K562 (cell line): ENCODE data around the gene AFF3. TPM values are rescaled to one million over a fixed set of nuclear protein-coding genes. Genes with fewer than 3 reads are reported as not detected.

ENCODE experiments used
- ATAC-seq: fragments of 200-7000 bp; cut with Tn5 transposase; 3 replicates; pipeline ENCODE4 v1.9.1; 2020; ENCODE audit warnings: moderate library complexity
- BruUV-seq: library from RNA; stranded (reverse); fragments of 400-500 nt; replicated peaks from 2 replicates; lab custom pipeline; 2021; lab: Mats Ljungman, UMichigan
- CTCF ChIA-PET: fragments of 300-600 bp; formaldehyde crosslinking; extraction: SDS; loops from one replicate; lab custom pipeline; 2021; ENCODE audit warnings: low intra/inter-chr PET ratio; lab: Yijun Ruan, JAX
- POLR2A ChIA-PET: fragments of 300-600, 350-650 bp; sonication (Branson Sonifier 250); formaldehyde crosslinking; extraction: SDS; loops from one replicate; lab custom pipeline; 2021; ENCODE audit warnings: antibody characterized with exemption, inconsistent platforms; lab: Yijun Ruan, JAX
- DNase-seq, 4 experiments: peaks; one replicate each; pipeline versions ENCODE4 v3.0.0 to v3.0.0-alpha.2; 2011 to 2018; ENCODE audit warnings: low spot score in 3 of 4, mixed read lengths in 3 of 4; ENCODE audit errors: extremely low read depth in 1 of 4
- FAIRE-seq: peaks from 2 replicates; lab custom pipeline; 2011; peaks lifted over from hg19 to GRCh38; lab: Jason Lieb, UNC
- H2AFZ ChIP-seq: 2 replicates; pipeline ENCODE4 v1.6.0; 2011; ENCODE audit warnings: low read depth, low read length, control low read depth, inconsistent platforms
- H3K27ac ChIP-seq: fragments of 200-600 bp; 3 replicates; pipeline ENCODE4 v1.8.0; 2011; ENCODE audit warnings: low read depth, mild to moderate bottlenecking, control low read depth, inconsistent platforms, low read length, moderate library complexity, mixed read lengths; ENCODE audit errors: extremely low read depth
- H3K27me3 ChIP-seq, 2 experiments: fragments of 300-600 bp in 1 of 2; 2 replicates in 1 of 2; 3 replicates in 1 of 2; pipeline versions ENCODE4 v1.6.0 to v1.8.0; 2011; ENCODE audit warnings: inconsistent platforms in 2 of 2, low read length in 2 of 2, mild to moderate bottlenecking in 1 of 2, mixed read lengths in 1 of 2, moderate library complexity in 1 of 2; ENCODE audit not compliant: control insufficient read depth in 2 of 2, insufficient read depth in 2 of 2
- H3K36me3 ChIP-seq: fragments of 300-600 bp; 3 replicates; pipeline ENCODE4 v1.8.0; 2011; ENCODE audit warnings: mild to moderate bottlenecking, low read length, inconsistent platforms; ENCODE audit not compliant: control insufficient read depth, insufficient read depth
- H3K4me1 ChIP-seq, 2 experiments: fragments of 200-600 bp in 1 of 2; replicated peaks in 1 of 2; 2 replicates in 1 of 2; 3 replicates in 1 of 2; pipeline versions ENCODE4 v1.5.1 to v1.8.0; 2011; ENCODE audit warnings: inconsistent platforms in 2 of 2, low read length in 2 of 2, mild to moderate bottlenecking in 1 of 2, mixed read lengths in 1 of 2, moderate library complexity in 1 of 2; ENCODE audit not compliant: control insufficient read depth in 2 of 2, insufficient read depth in 2 of 2
- H3K4me2 ChIP-seq: 2 replicates; pipeline ENCODE4 v1.6.1; 2011; ENCODE audit warnings: low read length, control low read depth, inconsistent platforms, mixed read lengths; ENCODE audit not compliant: insufficient read depth
- H3K4me3 ChIP-seq: fragments of 200-600 bp; sonication (generic), shearing (Covaris generic); 2 replicates; pipeline ENCODE4 v1.5.1; 2016; ENCODE audit warnings: control low read depth, inconsistent platforms
- H3K79me2 ChIP-seq: fragments of 200-600 bp; 3 replicates; pipeline ENCODE4 v1.8.0; 2011; ENCODE audit warnings: low read length, inconsistent platforms; ENCODE audit not compliant: control insufficient read depth, insufficient read depth
- H3K9ac ChIP-seq, 2 experiments: 2 replicates each; pipeline versions ENCODE4 v1.6.0 to v1.6.1; 2011; ENCODE audit warnings: low read depth in 2 of 2, low read length in 2 of 2, control low read depth in 1 of 2, inconsistent platforms in 1 of 2, mild to moderate bottlenecking in 1 of 2, mixed read lengths in 1 of 2; ENCODE audit not compliant: insufficient read depth in 1 of 2
- H3K9me1 ChIP-seq: one replicate; pipeline ENCODE4 v1.6.0; 2011; ENCODE audit warnings: inconsistent platforms, mild to moderate bottlenecking, low read length, moderate library complexity; ENCODE audit not compliant: control insufficient read depth, insufficient read depth
- H3K9me3 ChIP-seq: replicated peaks from 2 replicates; pipeline ENCODE4 v1.5.1; 2011; ENCODE audit warnings: low read depth, low read length, inconsistent platforms; ENCODE audit not compliant: control insufficient read depth, insufficient read depth
- H4K20me1 ChIP-seq: replicated peaks from 2 replicates; pipeline ENCODE4 v1.6.1; 2011; ENCODE audit warnings: low read length, inconsistent platforms, mixed read lengths; ENCODE audit not compliant: control insufficient read depth, insufficient read depth
- ASH1L ChIP-seq: fragments of 450-650 bp; IDR thresholded peaks from 2 replicates; pipeline ENCODE4 v1.6.1; 2018; ENCODE audit warnings: borderline replicate concordance, mild to moderate bottlenecking, low read depth; ENCODE audit not compliant: partially characterized antibody
- BDP1 ChIP-seq: IDR thresholded peaks from 3 replicates; pipeline ENCODE4 v1.6.1; 2011; ENCODE audit not compliant: insufficient read length, insufficient read depth
- CHAMP1 ChIP-seq: fragments of 450-650 bp; IDR thresholded peaks from 2 replicates; pipeline ENCODE4 v1.6.1; 2016; ENCODE audit warnings: mild to moderate bottlenecking
- CREB3L1 ChIP-seq: fragments of 450-650 bp; IDR thresholded peaks from 2 replicates; pipeline ENCODE4 v1.6.1; 2014; ENCODE audit warnings: low read depth, mild to moderate bottlenecking, moderate library complexity, borderline replicate concordance
- FOS ChIP-seq: IDR thresholded peaks from 3 replicates; pipeline ENCODE4 v1.6.1; 2011; ENCODE audit not compliant: insufficient read length; ENCODE audit errors: extremely low read depth
- FOXM1 ChIP-seq, 2 experiments: fragments of 450-650 bp in 1 of 2; sonication (generic) in 1 of 2; formaldehyde crosslinking in 1 of 2; IDR thresholded peaks; 2 replicates each; pipeline versions ENCODE4 v1.6.1 to v1.9.0; 2017 to 2022; ENCODE audit warnings: low read depth in 2 of 2, mild to moderate bottlenecking in 2 of 2, missing genetic modification reagents in 1 of 2, moderate library complexity in 1 of 2
- HEY1 ChIP-seq: fragments of 250-450 bp; sonication (Bioruptor Pico); IDR thresholded peaks from 2 replicates; pipeline ENCODE4 v1.5.0; 2020; ENCODE audit warnings: mild to moderate bottlenecking, moderate library complexity, borderline replicate concordance
- NR3C1 ChIP-seq: sonication (generic); formaldehyde crosslinking; IDR thresholded peaks from 2 replicates; pipeline ENCODE4 v1.8.1; 2022; ENCODE audit warnings: missing genetic modification reagents
- RBM15 ChIP-seq: fragments of 200-400 bp; formaldehyde crosslinking; IDR thresholded peaks from 2 replicates; pipeline ENCODE4 v1.6.1; 2018; ENCODE audit warnings: mild to moderate bottlenecking, low read length, moderate library complexity; ENCODE audit not compliant: insufficient read depth
- RBM34 ChIP-seq: fragments of 200-400 bp; formaldehyde crosslinking; IDR thresholded peaks from 2 replicates; pipeline ENCODE4 v1.6.1; 2018; ENCODE audit warnings: low read length, borderline replicate concordance; ENCODE audit not compliant: insufficient read depth
- XRCC4 ChIP-seq: IDR thresholded peaks from one replicate; pipeline ENCODE4 v1.6.1; 2011; ENCODE audit not compliant: insufficient read depth, insufficient read length; ENCODE audit errors: extremely low read depth
- ZBED1 ChIP-seq: IDR thresholded peaks from 2 replicates; pipeline ENCODE4 v1.6.1; 2014
- ZNF347 ChIP-seq: fragments of 450-650 bp; formaldehyde crosslinking; IDR thresholded peaks from 2 replicates; pipeline ENCODE4 v1.4.0; 2020; ENCODE audit warnings: low read depth, mild to moderate bottlenecking, moderate library complexity
- ZZZ3 ChIP-seq: fragments of 450-650 bp; IDR thresholded peaks from 2 replicates; pipeline ENCODE4 v1.6.1; 2016; ENCODE audit warnings: antibody characterized with exemption, mild to moderate bottlenecking, moderate library complexity
- WGBS: fragments of 100-300 bp; shearing (Covaris generic); methylation state at CpG from one replicate; pipeline ENCODE4 v1.1.6; 2016; ENCODE audit warnings: low coverage, mixed read lengths; ENCODE audit not compliant: insufficient coverage; ENCODE audit errors: missing lambda C conversion rate; 5-methylcytosine and 5-hydroxymethylcytosine counted together
- in situ Hi-C: fragments of 300-500 bp; cut with MboI; formaldehyde crosslinking; loops from 4 replicates; pipeline ENCODE4 v1.15.0; 2018; ENCODE audit warnings: inconsistent platforms, mixed read lengths
- intact Hi-C: fragments of 100-400 bp; cut with micrococcal nuclease; formaldehyde crosslinking; loops from 2 replicates; pipeline ENCODE4 v1.14.2; 2022
- polyA plus RNA-seq, 8 experiments: library from polyadenylated mRNA; depleted of rRNA in 4 of 8; stranded (reverse) in 5 of 8; unstranded in 3 of 8; fragments of >200 nt; fragmentation: Nextera tagmentation in 2 of 8; fragmentation: Illumina TruSeq in 1 of 8; extraction: Ambion mirVana in 2 of 8; extraction: Trizol in 1 of 8; gene quantifications; 2 replicates each; pipeline versions ENCODE4 v1.2.1 to v1.2.3, GENCODE V29; 2011 to 2014; ENCODE audit warnings: inconsistent platforms in 1 of 8, missing spikeins in 1 of 8
- total RNA-seq, 7 experiments: library from RNA; depleted of rRNA in 6 of 7; stranded (reverse); fragments of >200 nt in 6 of 7; fragmentation: Illumina TruSeq in 2 of 7; extraction: Trizol in 2 of 7; gene quantifications; 2 replicates each; pipeline versions ENCODE4 v1.2.1 to v1.2.3, GENCODE V29; 2011 to 2021; ENCODE audit warnings: low replicate concordance in 1 of 7
- TF ChIP-seq, protein P1 (sequence below), 2 experiments: fragments of 450-650 bp in 1 of 2; sonication (generic) in 1 of 2; formaldehyde crosslinking; conservative IDR thresholded peaks; 2 replicates each; pipeline versions ENCODE4 v1.4.0 to v1.8.1; 2020 to 2022; ENCODE audit warnings: mild to moderate bottlenecking in 1 of 2, missing genetic modification reagents in 1 of 2
- TF ChIP-seq, protein P2 (sequence below): sonication (generic); formaldehyde crosslinking; IDR thresholded peaks from 2 replicates; pipeline ENCODE4 v1.8.0; 2022; ENCODE audit warnings: mild to moderate bottlenecking, missing genetic modification reagents

The AFF3 gene
- total and polyA plus RNA-seq, 9 of the 15 experiments (the other 6 are each of a cell fraction or from before 2014, with no cell fraction given), result 0.02 to 0.11 TPM; not detected in 7

DNA sequence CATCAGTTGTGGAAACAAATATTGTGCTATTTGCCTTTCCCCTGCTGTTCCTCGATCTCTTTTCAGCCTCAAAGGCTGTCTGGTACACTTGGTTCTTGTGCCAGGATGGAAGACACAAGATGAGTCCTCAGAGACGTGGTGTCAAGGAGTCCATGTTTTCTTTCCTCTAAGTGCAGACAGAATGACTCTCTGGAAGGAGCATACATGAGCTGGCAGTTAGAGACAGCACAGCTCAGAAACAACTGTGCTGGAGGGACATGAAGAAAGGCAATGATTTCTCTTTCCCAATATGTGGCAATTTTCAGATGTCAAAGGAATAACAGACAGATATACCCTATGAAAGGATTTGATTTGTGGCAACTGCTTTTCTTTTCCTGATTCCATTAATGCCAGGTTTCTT is 162.2 kb downstream of the AFF3 start (continued):
- no peak for TF ChIP-seq CHAMP1
- no peak for TF ChIP-seq BDP1
- no peak for TF ChIP-seq HEY1

DNA sequence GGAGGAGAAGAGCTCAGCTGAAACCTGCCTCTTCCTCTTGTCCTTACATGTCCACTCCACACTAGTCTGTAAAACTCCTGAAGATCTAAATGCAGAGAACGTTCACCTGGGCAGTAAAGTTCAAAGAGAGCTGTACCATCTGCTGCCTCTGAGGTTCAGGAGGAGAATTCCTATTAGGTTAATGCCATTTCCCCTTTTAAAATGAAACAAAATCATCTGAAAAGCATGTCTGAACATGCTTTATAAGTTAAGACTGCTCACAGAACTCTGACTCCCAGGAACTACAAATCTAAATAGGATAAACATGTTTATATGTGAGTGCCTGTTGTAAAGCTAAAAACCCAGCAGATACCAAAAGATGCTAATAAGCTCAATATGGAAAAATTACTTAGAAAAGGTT is 164.4 kb downstream of the AFF3 start:
- Histone ChIP-seq H3K9me3 (no peaks in the 10 kb centered on the region), H3K9ac (no peak overlapping the region), H4K20me1 (no peaks in the 10 kb centered on the region), H3K9me1 (no peaks in the 10 kb centered on the region), H3K4me1 (no peaks in the 10 kb centered on the region), H3K27me3 (no peaks in the 10 kb centered on the region; a peak in 1 of 5 replicates), H3K4me2 (no peak overlapping the region), H3K36me3 (no peaks in the 10 kb centered on the region), H3K79me2 (no peaks in the 10 kb centered on the region), H3K27ac (no peak overlapping the region), H3K4me3 (no peak overlapping the region), H2AFZ (no peak overlapping the region)
- FAIRE-seq (no peak), DNase-seq (no peak), ATAC-seq (no peak)
- no TSS peak for BruUV-seq
- TF ChIP-seq ZNF347 (CRISPR knock-in tag) (no peak), FOS (no peak), ZZZ3 (no peak), RBM34 (no peak), XRCC4 (no peak), ZBED1 (no peak), CREB3L1 (no peak), ASH1L (no peak), RBM15 (no peak), FOXM1 (IDR thresholded peaks at IDR 0.05; ENCODE audit: low read depth) (no peak), FOXM1 (CRISPR knock-in tag; IDR thresholded peaks at IDR 0.05; ENCODE audit: low read depth) (no peak), NR3C1 (CRISPR knock-in tag) (no peak)
- TF ChIP-seq, protein P1, sequence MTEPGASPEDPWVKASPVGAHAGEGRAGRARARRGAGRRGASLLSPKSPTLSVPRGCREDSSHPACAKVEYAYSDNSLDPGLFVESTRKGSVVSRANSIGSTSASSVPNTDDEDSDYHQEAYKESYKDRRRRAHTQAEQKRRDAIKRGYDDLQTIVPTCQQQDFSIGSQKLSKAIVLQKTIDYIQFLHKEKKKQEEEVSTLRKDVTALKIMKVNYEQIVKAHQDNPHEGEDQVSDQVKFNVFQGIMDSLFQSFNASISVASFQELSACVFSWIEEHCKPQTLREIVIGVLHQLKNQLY (CRISPR knock-in tag; conservative IDR thresholded peaks at IDR 0.05), result no peak
- TF ChIP-seq, protein P2, sequence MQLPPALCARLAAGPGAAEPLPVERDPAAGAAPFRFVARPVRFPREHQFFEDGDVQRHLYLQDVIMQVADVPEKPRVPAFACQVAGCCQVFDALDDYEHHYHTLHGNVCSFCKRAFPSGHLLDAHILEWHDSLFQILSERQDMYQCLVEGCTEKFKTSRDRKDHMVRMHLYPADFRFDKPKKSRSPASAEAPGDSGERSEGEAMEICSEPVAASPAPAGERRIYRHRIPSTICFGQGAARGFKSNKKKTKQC (CRISPR knock-in tag), result no peak
- ChIA-PET CTCF (no interaction called here), POLR2A (interaction anchor here (2.1 kb wide), 1 partner anchor 10 kb away, joined by 8 read pairs; no protein-coding TSS in a partner anchor)
- intact Hi-C loops, result no loop called here
- 0% methylated on average over 1 of the region's 1 CpG for WGBS
- in situ Hi-C loops, result no loop called here
